Measurements from ENCODE around the gene PPP4R2.

DNA sequence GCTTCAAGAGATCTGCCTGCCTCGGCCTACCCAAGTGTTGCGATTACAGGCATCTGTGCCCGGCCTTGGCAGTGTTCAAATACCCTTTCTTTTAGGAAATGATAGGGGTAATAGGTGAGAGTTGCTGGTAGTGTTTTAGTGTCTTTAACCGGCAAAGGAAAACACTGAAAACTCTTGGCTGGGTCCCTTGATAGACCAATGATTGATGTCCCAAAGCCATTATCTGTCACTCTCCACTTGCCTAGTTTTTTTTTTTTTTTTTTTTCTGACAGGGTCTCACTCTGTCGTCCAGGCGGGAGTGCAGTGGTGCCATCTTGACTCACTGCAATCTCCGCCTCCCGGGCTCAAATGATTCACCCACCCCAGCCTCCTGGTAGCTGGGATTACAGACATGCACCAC, 84.5 kb downstream of the PPP4R2 start:
- TF ChIP-seq, protein P1, sequence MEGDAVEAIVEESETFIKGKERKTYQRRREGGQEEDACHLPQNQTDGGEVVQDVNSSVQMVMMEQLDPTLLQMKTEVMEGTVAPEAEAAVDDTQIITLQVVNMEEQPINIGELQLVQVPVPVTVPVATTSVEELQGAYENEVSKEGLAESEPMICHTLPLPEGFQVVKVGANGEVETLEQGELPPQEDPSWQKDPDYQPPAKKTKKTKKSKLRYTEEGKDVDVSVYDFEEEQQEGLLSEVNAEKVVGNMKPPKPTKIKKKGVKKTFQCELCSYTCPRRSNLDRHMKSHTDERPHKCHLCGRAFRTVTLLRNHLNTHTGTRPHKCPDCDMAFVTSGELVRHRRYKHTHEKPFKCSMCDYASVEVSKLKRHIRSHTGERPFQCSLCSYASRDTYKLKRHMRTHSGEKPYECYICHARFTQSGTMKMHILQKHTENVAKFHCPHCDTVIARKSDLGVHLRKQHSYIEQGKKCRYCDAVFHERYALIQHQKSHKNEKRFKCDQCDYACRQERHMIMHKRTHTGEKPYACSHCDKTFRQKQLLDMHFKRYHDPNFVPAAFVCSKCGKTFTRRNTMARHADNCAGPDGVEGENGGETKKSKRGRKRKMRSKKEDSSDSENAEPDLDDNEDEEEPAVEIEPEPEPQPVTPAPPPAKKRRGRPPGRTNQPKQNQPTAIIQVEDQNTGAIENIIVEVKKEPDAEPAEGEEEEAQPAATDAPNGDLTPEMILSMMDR (IDR thresholded peaks at IDR 0.05; ENCODE audit: extremely low read depth in 1 of 2, insufficient read depth in 1 of 2, low read depth in 1 of 2, low read length in 2 of 2): no peak
- TF ChIP-seq JUN (IDR thresholded peaks at IDR 0.05; ENCODE audit: borderline replicate concordance, insufficient read depth, insufficient read length, low read depth) (no peak), POLR2A (IDR thresholded peaks at IDR 0.05; ENCODE audit: low read depth, low read length) (no peak), EZH2 (IDR thresholded peaks at IDR 0.05; ENCODE audit: borderline replicate concordance, low read depth, low read length, severe bottlenecking) (no peak), POLR2AphosphoS5 (IDR thresholded peaks at IDR 0.05; ENCODE audit: insufficient read depth, low read depth, low read length) (no peak)
- TF ChIP-seq, protein P2, sequence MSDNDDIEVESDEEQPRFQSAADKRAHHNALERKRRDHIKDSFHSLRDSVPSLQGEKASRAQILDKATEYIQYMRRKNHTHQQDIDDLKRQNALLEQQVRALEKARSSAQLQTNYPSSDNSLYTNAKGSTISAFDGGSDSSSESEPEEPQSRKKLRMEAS (IDR thresholded peaks at IDR 0.05; ENCODE audit: insufficient read depth, insufficient read length): no peak

Data from endothelial cell of umbilical vein (primary cell).